RWPE2 (cell line): ENCODE data around the gene KLF11.

ENCODE experiments used
- ATAC-seq: fragments of 200-7000 bp; cut with Tn5 transposase; 3 replicates; pipeline ENCODE4 v1.9.1; 2021; ENCODE audit warnings: low read depth
- DNase-seq: peaks from one replicate; pipeline ENCODE4 v3.0.0-alpha.2; 2020; ENCODE audit warnings: low spot score
- H3K27ac ChIP-seq: fragments of 450-650 bp; 2 replicates; pipeline ENCODE4 v1.5.1; 2017; ENCODE audit warnings: mild to moderate bottlenecking; ENCODE audit not compliant: poor library complexity, severe bottlenecking
- H3K27me3 ChIP-seq: fragments of 250-450 bp; sonication (Bioruptor Pico); 2 replicates; pipeline ENCODE4 v1.5.1; 2021; ENCODE audit warnings: mild to moderate bottlenecking, moderate library complexity; ENCODE audit not compliant: insufficient read depth, poor library complexity, severe bottlenecking
- H3K36me3 ChIP-seq: fragments of 250-450 bp; sonication (Bioruptor Pico); 2 replicates; pipeline ENCODE4 v1.5.1; 2020; ENCODE audit warnings: low read depth, mild to moderate bottlenecking, moderate library complexity
- H3K4me1 ChIP-seq: fragments of 250-450 bp; sonication (Bioruptor Pico); 2 replicates; pipeline ENCODE4 v1.5.1; 2021; ENCODE audit warnings: mild to moderate bottlenecking, moderate library complexity; ENCODE audit not compliant: insufficient read depth, poor library complexity, severe bottlenecking
- H3K4me3 ChIP-seq: fragments of 250-450 bp; sonication (Bioruptor Pico); 2 replicates; pipeline ENCODE4 v1.5.1; 2021; ENCODE audit warnings: mild to moderate bottlenecking, moderate library complexity; ENCODE audit not compliant: severe bottlenecking
- H3K9me3 ChIP-seq: fragments of 250-450 bp; sonication (Bioruptor Pico); 2 replicates; pipeline ENCODE4 v1.5.1; 2021; ENCODE audit warnings: mild to moderate bottlenecking, moderate library complexity; ENCODE audit not compliant: severe bottlenecking
- TF ChIP-seq, protein P1 (sequence below): fragments of 450-650 bp; IDR thresholded peaks from one replicate; pipeline ENCODE4 v1.5.1; 2017; ENCODE audit warnings: mild to moderate bottlenecking, moderate library complexity; ENCODE audit not compliant: poor library complexity, severe bottlenecking

KLF11 gene

DNA sequence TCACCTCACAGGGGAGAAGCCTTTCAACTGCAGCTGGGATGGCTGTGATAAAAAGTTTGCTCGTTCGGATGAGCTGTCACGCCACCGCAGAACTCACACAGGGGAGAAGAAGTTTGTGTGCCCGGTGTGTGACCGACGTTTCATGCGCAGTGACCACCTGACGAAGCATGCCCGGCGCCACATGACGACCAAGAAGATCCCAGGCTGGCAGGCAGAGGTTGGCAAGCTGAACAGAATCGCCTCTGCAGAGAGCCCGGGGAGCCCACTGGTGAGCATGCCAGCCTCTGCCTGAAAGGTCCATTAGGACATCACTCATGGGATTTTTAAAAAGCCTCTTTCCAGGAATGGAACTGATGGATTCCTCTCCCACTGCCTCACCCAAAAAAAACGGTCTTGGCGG lies 8.9 kb downstream of the KLF11 start:
- DNase-seq, result no peak
- no peak overlapping the region for H3K27ac ChIP-seq
- TF ChIP-seq, protein P1, sequence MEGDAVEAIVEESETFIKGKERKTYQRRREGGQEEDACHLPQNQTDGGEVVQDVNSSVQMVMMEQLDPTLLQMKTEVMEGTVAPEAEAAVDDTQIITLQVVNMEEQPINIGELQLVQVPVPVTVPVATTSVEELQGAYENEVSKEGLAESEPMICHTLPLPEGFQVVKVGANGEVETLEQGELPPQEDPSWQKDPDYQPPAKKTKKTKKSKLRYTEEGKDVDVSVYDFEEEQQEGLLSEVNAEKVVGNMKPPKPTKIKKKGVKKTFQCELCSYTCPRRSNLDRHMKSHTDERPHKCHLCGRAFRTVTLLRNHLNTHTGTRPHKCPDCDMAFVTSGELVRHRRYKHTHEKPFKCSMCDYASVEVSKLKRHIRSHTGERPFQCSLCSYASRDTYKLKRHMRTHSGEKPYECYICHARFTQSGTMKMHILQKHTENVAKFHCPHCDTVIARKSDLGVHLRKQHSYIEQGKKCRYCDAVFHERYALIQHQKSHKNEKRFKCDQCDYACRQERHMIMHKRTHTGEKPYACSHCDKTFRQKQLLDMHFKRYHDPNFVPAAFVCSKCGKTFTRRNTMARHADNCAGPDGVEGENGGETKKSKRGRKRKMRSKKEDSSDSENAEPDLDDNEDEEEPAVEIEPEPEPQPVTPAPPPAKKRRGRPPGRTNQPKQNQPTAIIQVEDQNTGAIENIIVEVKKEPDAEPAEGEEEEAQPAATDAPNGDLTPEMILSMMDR, result no peak
- no peak overlapping the region for H3K4me3 ChIP-seq
- H3K4me1 ChIP-seq, result peaks cover 6% of the 10 kb centered on the region
- H3K9me3 ChIP-seq, result no peaks in the 10 kb centered on the region
- H3K36me3 ChIP-seq, result peaks cover 61% of the 10 kb centered on the region
- no peaks in the 10 kb centered on the region for H3K27me3 ChIP-seq
- no peak for ATAC-seq

DNA sequence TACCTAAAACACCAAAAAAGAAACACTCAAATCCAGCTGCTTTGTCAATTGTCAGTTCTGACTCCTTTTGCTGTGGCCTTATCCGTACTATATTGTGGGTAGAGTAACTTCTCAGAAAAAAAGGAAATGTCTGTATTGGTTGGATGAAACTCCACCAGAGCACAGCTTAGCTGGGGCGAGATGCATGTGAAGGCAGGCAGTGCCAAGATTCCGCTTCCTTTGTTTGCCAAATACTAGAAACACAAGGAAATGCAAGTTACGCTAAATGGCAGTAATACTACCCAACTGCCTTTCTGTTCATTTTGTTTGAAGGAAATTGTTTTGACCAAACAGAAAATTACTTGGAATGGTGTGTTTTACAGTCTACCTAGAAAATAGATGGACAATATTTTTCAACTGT lies 10.0 kb downstream of the KLF11 start:
- no peak for DNase-seq
- TF ChIP-seq, protein P1, result no peak
- Histone ChIP-seq H3K36me3 (peaks cover 49% of the 10 kb centered on the region), H3K27me3 (no peaks in the 10 kb centered on the region), H3K9me3 (no peaks in the 10 kb centered on the region), H3K4me3 (no peak overlapping the region), H3K27ac (no peak overlapping the region), H3K4me1 (peaks cover 13% of the 10 kb centered on the region)
- ATAC-seq, result no peak

DNA sequence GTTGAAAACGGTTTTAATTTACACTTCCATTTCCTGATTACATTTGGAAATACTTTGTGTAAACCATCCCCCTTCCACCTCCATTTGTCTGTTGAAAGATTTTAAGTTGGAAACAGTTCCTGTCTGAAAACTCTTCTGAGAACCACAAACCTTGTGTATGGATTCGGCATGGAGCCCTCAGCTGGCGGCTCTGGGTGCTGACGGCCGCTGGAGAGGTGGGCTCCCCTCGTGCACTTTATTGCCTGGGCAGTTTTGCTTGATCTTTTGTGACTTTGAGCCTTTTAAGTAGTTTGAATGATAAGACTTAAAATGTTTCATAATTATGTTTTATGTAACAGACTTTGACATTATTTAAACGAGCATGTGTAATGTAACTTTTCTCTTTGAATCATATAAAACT lies 11.1 kb downstream of the KLF11 start:
- Histone ChIP-seq H3K27me3 (no peaks in the 10 kb centered on the region), H3K4me3 (no peak overlapping the region), H3K27ac (no peak overlapping the region), H3K36me3 (peaks cover 41% of the 10 kb centered on the region), H3K9me3 (no peaks in the 10 kb centered on the region), H3K4me1 (peaks cover 13% of the 10 kb centered on the region)
- TF ChIP-seq, protein P1, result no peak
- DNase-seq (no peak), ATAC-seq (no peak)

DNA sequence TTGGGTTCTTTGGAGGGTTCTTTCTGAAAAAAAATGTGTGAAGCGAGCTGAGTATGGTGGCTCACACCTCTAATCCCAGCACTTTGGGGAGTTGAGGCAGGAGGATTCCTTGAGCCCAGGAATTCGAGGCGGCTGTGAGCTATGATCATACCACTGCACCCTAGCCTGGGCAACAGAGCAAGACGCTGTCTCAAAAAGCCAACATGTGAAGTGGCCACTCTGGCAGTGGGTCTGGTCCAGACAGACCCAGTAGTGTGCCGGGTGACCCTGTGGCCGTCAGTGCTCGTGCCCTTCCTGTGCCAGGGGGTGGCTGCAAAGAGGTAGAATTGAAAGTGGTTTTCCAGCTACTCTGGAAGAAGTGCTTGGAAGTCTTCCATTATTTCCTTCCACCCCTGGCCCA lies 11.6 kb downstream of the KLF11 start:
- Histone ChIP-seq H3K4me1 (peaks cover 13% of the 10 kb centered on the region), H3K27ac (no peak overlapping the region), H3K27me3 (no peaks in the 10 kb centered on the region), H3K9me3 (no peaks in the 10 kb centered on the region), H3K36me3 (peaks cover 35% of the 10 kb centered on the region), H3K4me3 (no peak overlapping the region)
- ATAC-seq (no peak), DNase-seq (no peak)
- TF ChIP-seq, protein P1, result no peak

DNA sequence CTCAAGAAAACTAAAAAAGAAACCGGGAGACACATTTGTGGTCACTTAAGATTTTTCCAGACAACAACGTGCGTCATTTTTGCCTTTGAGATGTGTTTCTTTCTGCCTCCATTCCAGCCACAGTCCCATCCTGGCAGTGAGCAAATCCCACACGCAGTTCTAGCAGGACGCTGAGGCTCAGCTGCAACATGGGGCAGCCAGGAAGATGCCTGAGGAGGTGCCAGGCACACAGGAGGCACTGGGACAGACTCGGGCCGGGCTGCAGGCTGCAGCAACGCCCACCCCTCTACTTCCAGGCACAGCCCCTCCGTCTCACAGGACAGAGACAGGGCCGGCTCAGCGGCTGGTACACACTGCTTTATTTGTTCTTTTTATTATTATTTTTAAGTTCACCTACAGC lies 13.1 kb downstream of the KLF11 start:
- TF ChIP-seq, protein P1, result no peak
- DNase-seq (no peak), ATAC-seq (no peak)
- no peaks in the 10 kb centered on the region for H3K9me3 ChIP-seq
- H3K27ac ChIP-seq, result peak overlapping the region; percentile 74
- H3K4me1 ChIP-seq, result peaks cover 13% of the 10 kb centered on the region
- H3K4me3 ChIP-seq, result no peak overlapping the region
- H3K36me3 ChIP-seq, result peaks cover 30% of the 10 kb centered on the region
- no peaks in the 10 kb centered on the region for H3K27me3 ChIP-seq
